HCEC 1CT (cell line): ENCODE measurements around the gene NHS.
"Not testable (repeated sequence)": the region's sequence is repeated elsewhere in the genome, so short reads cannot be mapped to it uniquely, and the experiment has no call there.

Experiments used
- DNase-seq: peaks from one replicate; pipeline ENCODE4 v3.0.0-alpha.2; 2017

The NHS gene

DNA sequence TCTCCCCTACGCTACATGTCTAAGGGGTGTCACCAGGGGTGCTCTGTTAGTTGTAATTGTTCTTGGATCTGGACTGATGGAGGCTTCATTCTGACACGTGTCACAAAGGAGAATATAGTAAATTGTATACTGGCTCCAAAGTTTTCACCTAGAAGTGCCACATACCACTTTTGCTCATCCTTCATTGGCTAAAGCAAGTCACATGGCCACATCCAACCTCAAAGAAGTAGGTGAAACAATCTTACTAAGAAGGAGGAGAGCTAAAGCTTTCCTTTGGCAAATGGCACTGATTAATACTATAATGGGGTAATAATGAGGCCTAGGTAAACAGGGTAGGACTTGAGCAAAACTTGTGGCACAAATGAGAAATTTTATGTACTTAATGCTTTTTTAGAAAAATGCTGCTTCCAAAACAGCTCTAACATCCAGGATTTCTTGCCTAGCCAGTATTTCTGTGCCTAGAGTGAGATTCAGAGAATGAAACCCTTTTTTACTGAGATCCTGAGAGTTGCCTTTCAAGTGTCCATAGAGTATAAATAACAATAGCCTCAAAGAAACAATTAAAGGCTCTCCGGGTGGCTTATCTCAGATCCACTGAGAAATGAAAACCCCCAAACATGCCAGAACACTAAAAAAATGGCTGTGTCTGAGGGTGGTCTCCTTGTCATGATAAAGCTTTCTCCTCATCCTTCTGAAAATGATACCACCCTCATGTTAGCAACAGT is 34.7 kb downstream of the NHS start:
- DNase-seq = no peak

DNA sequence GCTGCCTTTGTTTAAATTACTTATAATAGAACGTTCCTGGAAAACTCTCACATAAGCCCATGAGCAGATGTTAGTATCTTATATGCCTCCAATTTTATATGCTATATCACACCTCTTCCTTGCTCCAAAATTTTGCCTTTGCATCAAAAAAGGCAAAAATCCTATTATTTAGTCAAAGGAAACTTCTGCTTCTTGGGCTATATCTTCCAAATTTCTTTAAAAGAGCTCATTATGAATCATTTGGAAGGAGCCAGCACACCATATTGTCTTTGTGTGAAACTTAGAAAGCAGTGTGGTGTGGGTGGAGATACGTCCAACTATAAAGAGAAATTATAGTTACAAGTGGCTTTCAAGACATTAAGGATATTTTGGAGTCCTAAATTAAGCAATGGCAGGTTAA is 35.7 kb downstream of the NHS start:
- DNase-seq = no peak

DNA sequence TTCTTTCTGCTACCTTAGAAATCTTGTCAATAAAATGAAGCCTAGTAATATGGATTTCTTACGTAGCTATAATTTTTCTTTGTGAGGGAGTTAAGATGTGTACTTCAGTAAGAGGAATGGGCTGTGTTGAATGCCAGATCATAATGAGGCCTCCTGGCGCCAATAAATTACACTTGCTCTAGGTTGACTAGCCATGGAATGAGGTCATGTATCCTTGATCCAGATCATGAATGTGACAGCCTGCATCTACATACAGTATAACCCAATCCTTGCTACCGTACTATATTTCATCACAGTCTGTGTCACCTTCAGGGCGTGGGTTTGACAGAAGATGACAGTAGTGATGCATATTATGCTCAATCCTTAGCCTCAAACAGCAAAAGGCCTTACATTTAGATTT is 36.2 kb downstream of the NHS start:
- DNase-seq = no peak

DNA sequence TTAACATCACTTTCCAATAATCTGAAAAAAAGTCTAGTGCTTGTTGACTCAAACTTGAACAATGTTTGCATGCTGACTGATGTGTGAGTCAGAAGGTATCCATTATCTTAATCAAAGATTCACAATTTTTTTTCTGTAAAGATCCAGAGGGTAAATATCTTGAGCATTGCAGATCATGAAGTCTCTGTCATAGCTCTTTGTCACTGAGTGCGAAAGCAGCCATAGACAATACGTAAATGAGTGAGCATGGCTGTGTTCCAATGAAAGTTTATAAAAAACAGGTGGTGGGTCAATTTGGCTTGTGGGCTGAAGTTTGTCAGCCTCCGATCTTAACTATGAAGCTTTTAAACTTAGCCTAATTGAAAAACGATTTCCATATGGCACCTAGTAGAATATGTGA is 37.7 kb downstream of the NHS start:
- peak; percentile 81 for DNase-seq

DNA sequence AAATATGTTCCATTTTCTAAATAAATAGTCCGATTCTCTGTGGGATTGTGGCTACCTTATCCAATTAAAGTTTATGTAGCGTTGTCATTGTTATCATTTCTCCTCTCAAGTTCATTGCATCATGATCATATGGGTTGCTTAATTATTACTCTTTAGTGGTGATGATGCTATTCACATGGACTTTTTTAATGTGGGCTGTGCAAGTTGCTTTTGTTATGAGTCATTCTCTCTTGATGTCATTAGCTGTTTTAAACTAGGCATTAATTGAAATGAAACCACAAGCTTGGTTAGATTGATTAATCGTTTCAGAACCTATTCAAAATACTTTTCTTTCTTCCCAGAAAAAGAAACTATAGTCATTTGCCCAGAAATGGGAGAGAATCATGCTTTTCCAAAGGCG is 38.2 kb downstream of the NHS start:
- peak; percentile 75 for DNase-seq

DNA sequence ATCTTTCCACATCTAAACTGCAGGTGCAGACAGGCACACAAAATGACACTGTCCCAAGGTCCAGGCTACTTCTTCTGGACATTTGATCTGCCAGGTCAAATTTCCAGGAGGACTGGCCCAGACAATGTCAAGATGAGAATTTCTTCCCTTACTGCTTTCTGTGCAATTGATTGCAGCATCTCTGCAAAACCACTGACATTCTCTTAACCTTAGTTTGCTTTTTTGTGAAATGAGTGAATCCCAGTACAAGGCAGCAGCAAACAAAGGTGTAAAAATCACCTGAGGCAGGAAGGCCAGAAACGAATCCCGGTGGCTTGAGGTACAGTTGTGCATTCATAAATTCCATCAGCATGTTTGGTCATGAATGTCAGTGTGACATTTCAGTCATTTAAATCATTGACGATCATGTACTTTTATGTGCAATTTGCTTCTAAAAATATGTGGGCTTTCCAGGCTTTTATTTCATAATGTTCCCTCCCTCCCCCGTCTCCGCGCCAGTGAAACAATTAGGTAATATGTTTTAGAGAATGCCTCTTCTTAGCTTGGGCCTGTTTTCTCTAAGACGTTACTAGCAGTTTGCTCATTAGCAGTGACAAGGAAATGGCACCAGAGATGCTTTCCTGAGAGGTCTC is 39.1 kb downstream of the NHS start:
- DNase-seq = no peak

DNA sequence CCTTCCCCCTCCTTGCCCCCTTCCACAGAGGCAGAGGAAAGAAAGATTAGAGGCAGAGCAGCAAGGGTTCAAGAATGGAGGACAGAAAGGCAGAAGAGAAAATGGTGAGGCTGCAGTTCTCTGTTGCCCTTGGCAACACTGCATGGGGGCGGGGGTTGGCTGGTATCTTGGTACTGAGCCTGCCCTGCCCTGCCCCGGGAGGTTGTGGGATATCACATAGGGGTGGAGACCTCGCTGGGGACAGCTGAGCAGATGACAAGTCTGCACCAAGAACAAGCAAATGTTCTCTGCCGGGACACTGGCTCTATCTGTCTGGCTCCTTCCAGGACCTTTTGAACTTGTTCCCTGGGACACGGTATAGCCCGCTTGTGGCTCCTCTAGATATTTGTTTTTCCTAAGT is 39.8 kb downstream of the NHS start:
- DNase-seq = no peak

DNA sequence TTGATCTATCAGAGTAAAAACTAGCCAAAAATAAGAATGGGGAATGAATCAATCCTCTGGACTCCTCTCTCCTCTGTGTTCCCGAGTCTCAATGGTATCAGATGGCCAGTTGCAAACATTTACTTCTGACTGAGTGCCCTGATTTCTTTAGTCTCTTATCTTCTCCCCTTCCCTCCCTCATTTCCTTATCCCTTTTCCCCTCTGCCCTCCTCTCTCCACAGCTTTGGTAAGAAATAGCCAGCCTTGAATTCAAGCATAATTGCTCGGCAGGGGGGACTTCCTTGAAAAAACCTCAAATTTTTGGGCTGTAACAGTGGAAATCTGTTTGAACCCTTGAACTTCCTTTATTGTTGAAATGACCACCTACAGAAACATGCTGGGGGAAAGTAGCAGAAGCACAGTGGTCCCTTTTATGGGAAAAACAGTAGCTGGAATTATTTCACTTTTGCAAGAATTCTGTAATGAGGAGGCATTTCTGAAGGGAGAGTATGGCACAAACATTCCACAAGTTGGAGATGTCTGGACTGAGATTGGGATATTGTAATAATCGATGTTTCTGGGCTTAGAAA is 40.3 kb downstream of the NHS start:
- DNase-seq = no peak

DNA sequence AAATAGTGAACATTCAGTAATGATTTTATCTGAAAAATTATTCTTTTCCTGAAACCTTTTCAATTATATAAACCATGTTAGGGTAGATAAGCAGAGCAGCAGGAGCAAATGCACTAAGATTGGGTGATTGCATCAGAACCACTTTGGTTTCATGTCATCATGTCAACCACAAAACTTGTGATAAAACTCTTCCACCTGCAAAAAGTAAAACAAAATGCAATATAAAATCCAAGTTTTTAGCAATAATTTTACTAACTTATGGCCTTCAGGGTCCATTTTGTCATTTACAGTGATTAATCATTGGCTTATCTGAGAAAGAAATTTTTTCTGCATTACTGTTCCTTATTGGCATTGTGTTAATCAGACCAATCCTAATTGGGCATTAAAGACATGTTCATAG is 42.4 kb downstream of the NHS start:
- DNase-seq = no peak

DNA sequence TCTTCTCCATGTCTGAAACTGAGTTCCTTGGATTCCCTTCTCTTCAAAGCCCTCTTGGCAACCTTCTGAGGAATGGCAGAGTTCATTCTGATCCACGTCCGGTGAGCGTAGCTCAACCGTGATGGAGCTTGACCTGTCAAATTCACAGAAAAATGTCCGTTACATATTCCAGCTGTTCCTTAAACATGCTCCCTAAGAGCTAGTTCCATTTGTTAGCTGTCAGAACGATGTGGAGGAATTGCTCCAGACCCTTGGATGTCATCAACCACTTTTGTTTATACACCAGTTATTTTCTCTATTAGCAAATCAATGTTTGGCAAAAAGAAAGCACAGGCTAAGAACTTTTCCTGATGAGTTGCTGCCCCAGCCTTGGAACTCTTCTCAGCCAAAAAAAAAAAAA is 50.1 kb downstream of the NHS start:
- DNase-seq = peak; percentile 60

DNA sequence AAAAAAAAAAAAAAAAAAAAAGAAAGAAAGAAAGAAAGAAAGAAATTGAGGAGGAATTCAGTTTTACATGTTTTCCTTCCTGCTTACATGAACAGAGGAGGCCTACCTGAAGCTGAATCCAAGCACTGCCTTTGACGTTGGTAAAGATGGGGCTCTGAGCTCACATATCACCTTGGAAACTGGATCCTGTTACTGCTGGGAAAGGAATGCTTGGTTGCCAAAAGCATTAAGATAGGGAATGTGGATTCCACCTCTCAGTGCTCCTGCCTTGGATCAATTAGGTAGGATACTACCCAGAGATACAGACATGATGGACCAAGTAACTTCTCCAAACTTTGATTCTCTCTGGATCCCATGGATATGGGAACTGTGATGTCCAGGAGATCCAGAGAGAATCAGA is 50.6 kb downstream of the NHS start:
- no peak for DNase-seq

DNA sequence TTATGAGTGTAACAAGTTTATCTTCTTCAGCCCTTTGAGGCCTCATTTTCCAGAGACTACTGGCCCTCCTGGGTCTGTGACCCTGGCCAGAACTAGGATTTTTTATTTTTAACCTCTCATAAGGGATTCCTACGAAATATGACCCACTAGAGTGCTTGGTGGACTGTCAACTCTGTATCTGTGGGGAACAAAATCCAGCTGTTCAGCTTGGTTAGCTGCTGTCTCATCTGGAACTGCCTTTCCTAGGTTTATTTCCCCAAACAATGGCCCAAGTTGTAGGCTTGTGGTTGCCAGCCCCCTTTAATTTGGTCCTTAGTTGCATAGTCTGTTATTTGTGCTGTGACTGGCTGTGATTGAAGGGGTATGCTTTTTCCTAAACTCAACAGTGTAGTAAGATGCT is 56.2 kb downstream of the NHS start:
- DNase-seq = no peak

DNA sequence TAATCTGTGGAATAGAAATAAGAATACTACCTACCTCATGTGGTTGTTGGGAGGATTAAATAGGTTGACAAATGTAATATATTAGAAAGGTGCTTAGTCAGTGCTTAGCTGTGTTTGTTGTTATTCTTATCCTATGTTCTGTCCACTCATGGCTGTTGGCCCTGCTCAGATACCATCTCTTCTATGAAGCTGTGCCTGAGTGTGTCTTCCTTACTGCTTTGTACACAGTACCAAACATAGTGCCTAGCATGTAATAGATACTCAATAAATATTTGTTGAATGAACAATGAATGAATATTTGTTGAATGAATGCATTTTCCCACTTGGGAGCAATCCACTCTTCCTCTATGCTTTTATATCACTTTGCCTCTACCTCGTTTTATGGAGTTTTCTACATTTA is 57.2 kb downstream of the NHS start:
- no peak for DNase-seq

DNA sequence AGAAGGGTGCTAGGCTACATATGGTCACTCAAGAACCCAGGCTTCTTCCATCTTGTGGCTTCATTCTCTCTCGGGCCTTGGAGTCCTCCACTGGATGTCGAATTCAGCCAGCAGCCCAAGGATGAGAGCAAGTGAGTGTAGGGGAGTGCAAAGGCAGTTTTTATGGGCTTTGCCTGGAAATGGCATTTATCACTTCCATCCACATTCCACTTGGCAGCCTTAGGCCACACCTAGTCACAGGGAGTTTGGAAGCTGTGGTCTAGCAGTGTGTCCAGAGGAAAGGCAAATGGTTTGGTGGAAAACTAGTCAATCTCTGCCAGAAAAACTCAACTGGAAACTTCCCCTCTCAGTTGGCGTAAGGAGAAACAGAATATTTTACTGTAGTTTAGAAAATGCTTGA is 59.0 kb downstream of the NHS start:
- no peak for DNase-seq

DNA sequence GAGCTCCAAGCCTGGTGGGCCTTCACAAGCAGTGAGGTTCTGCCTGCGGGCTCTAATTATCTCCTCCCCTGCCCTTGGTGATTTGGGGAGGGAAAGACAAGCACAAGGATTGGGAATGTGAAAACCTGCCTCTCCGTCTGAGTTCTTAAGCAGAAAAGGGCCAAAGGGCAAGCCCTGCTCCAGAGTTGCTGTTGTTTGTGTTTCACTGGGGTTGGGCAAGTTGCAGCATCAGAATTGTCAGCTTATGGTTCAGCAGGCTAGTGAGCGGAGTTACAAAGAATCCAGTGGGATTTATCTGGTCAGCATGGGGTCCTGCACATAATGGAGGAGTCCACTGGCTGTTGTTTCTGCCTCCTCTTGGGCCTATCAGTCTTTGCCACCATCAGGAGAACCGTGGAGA is 60.5 kb downstream of the NHS start:
- DNase-seq = no peak

DNA sequence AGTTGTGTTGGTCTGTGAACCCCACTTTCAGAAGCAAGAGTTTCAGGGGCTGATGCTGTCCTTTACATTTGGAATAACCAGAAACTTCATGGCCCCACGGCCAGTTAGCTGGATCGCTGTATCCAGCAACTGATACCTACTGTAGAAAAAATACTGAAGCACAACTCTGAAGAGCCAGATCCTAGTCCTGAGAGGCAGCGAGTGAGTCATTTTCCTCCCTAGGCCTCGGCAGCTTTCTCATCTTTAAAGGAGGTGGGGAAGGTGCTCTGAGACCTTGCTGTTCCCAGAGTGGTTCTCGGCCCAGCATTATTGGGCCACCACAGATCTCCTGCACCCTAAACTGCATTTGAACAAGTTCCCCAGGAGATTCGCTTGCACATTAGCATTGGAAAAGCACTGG is 63.2 kb downstream of the NHS start:
- no peak for DNase-seq

DNA sequence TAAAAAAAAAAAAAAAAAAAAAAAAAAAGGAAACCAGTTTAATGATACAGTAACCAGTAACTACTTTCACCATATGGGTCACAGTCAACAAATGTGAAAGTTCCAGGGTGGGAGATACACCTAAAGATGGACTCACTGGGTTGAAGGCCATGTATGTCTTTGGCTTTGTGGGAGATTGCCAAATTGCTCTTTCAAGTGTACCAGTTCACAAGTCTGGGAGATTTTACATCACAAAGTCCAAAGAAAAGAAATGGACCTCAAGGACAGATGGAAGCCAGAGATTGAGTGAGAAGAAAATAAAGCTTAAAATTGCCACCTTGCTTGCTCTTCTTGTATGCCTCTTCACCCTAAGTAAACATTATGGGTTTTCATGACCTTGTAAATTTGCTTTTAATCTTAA is 65.3 kb downstream of the NHS start:
- DNase-seq = no peak

DNA sequence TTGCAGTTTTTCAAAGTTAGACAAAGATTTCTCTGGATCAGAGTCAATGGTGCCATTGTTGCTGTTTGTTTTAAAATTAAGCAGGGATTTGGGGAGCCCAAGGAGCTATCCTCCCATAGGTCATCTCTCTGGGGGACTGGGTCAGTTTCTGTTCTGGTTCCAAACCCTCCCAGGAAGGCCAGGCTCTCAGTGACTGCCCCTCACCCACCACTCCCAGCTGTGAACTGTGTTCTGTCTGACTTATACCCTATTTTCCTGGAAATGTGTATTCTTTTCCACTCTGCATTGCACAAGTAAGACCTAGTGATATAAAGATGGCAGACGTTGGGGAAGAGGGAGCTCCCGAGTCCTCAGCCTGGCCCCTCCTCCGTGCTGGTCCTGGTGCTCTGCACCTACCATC is 65.8 kb downstream of the NHS start:
- DNase-seq = no peak

DNA sequence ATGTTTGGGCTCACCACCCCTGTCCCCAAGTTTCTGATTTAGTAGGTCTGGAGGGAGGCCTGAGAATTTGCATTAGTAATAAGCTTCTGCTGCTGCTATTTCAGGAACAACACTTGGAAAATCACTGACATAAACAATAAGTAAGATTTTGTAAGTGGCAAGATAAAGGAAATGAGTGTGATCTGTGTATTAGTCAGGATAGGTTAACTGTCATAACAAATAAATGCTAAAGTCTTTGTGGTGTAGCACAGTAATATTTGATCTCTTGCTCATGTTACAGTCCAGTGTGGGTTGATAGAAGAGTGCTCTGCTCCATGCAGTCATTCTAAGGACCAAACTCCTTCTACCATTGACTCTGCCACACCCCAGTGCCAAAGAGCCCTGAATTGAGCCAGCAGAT is 67.0 kb downstream of the NHS start:
- peak; percentile 85 for DNase-seq

DNA sequence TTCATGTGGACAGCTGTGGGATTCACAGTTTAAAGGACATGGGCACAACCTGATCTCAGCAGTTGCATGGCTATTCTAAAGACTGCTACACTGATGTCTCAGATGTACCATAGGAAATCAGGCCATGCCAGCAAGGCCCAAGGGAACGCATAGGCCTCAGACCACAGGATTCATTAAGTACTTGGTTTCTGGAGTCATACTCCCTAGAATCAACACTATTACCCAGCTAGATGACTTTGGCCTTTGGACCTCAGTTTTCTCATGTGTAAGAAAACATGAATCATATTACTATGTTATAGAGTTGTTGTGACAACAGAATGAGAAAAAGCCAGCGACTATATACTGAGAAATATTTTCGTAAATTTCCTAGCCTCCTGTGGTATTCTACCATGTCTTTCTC is 67.9 kb downstream of the NHS start:
- peak; percentile 59 for DNase-seq

DNA sequence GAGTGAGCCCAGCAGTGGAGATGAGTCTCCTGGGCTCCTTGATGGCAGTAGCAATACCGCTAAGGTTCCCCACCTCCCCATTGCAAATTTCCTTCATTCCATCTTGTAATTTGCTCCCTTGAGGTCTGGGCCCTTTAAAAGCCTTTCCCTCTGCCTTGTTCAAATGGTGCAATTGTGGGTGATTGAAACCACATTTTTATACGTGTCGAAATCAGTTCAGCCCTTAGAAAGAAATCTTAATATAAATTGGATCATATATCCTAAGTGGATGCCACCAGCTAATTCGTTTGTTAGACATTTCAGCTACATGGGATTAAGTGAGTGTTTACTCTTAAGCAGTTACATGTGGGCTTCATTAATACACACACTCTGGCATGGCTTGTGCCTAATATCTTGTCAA is 68.6 kb downstream of the NHS start:
- no peak for DNase-seq

DNA sequence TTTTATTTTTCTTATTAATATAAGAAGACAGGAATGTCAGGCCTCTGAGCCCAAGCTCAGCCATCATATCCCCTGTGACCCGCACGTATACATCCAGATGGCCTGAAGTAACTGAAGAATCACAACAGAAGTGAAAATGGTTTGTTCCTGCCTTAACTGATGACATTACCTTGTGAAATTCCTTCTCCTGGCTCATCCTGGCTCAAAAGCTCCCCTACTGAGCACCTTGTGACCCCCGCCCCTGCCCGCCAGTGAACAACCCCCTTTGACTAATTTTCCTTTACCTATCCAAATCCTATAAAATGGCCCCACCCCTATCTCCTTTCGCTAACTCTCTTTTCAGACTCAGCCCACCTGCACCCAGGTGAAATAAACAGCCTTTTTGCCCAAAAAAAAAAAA is 71.3 kb downstream of the NHS start:
- not testable (repeated sequence) for DNase-seq

DNA sequence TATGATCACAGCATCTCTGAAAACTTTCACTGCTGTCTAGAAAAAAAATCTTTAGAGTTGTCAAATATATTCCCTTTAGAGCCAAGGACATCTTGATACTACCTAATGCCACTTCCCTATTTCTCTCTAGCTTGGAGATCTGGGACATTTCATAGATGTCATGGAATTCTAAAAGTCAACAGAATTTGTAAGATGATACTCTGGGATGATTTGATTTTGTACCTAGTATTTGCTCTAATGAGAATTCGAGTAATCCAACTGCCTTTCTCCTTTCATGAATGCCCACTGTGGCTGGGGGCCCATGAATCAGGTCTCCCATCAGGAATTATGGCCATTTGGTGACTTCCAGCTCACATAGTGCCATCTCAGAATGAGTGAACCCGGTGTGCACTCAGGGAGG is 73.2 kb downstream of the NHS start:
- no peak for DNase-seq

DNA sequence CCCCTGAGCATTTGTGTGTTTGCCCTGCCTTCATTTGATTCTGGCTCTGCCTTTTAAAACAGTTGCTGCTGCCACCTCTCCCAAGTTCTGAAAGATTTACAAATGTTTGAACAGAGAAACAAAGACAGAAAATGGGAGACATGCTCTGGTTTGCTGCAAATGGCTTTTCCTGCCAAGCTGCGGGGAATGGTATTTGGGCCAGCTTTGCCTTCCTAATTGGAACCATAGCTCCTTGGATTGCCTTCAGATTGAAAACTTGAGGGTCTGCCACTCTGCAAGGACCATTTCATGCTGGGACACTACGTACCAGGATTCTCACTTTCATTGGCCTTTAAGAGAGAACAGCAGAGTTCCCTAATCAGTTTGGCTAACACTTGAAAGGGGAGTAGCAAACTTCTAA is 74.9 kb downstream of the NHS start:
- no peak for DNase-seq

DNA sequence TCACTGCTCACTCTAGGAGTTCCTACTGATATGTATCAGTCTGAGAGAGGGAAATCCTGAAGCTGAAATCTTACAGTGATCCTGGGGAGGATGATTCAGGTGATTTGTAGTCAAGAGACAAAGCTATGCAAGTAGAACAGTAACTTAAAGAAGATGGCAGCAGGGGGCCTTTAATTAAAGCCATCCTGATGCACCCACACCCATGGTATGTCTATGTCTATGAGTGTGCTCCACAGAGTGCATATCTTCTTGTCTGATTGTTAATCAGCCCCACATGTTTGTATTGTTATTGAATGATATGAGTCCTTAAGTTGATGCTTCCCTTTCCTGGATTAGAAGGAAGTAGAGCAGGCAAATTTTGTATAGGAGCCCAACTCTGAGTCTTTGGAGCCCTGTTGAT is 78.8 kb downstream of the NHS start:
- DNase-seq = no peak
